Peyer's patch (tissue), 4 donors: ENCODE measurements around the gene POLR3H. TPM values are rescaled to one million over a fixed set of nuclear protein-coding genes. Genes with fewer than 3 reads are reported as not detected.

Source experiments
- DNase-seq, 3 donors: peaks; one replicate each; pipeline ENCODE4 v3.0.0-alpha.2; 2017 to 2019
- H3K27ac ChIP-seq, 4 donors: fragments of 200-600 bp; sonication (generic); one replicate each; pipeline ENCODE4 v1.5.1; 2016 to 2019
- H3K27me3 ChIP-seq, 2 donors: fragments of 200-600 bp; sonication (generic); one replicate each; pipeline ENCODE4 v1.5.1; 2019
- H3K36me3 ChIP-seq, 3 donors: fragments of 200-600 bp; sonication (generic); one replicate each; pipeline ENCODE4 v1.5.1; 2016 to 2019
- H3K4me1 ChIP-seq, 4 donors: fragments of 200-600 bp; sonication (generic); one replicate each; pipeline ENCODE4 v1.5.1; 2016 to 2019
- H3K4me3 ChIP-seq, 4 donors: fragments of 200-600 bp; sonication (generic); 1 replicate in 3 of 4; 2 replicates in 1 of 4; pipeline ENCODE4 v1.5.1; 2016 to 2019; ENCODE audit warnings: mild to moderate bottlenecking in 1 of 4
- H3K9me3 ChIP-seq, 4 donors: fragments of 200-600 bp; sonication (generic); one replicate each; pipeline ENCODE4 v1.5.1; 2016 to 2019; ENCODE audit warnings: mild to moderate bottlenecking in 1 of 4
- CTCF ChIP-seq, 6 experiments: fragments of 450-650 bp in 4 of 6; fragments of 200-600 bp in 2 of 6; sonication (generic) in 1 of 6; IDR thresholded peaks; one replicate each; pipeline ENCODE4 v1.5.1; 2017 to 2019; ENCODE audit warnings: antibody characterized with exemption in 6 of 6, mild to moderate bottlenecking in 3 of 6, moderate library complexity in 1 of 6
- POLR2A ChIP-seq, 2 donors: fragments of 450-650 bp; IDR thresholded peaks; one replicate each; pipeline ENCODE4 v1.5.1; 2017; ENCODE audit warnings: antibody characterized with exemption in 2 of 2, mild to moderate bottlenecking in 2 of 2, moderate library complexity in 2 of 2
- total RNA-seq, 4 donors: library from RNA; depleted of rRNA; stranded (reverse); fragments of >200 nt; gene quantifications; one replicate each; pipeline ENCODE4 v1.1.0, GENCODE V29; 2016

Gene POLR3H
- total RNA-seq, 4 donors from 2014 or later, result 9.5 to 14.9 (median 13.0) TPM

DNA sequence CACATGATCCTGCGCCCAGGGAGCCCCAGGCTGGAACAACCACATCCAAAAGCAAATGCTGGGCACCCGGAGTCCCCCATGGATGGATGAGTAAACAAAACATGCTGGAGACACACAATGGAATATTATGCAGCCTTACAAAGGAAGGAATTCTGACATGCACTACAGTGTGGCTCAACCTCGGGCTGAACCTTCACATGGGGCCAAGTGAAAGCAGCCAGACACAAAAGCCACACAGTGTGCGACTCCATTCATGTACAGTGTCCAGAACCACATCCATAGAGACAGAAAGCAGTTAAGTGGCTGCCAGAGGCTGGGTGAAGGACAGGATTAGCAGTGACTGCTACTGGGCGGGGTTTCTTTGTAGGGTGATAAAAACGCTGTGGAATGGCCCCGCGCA, 10.1 kb downstream of the POLR3H start:
- no peak overlapping the region for H3K27ac ChIP-seq
- no peaks in the 10 kb centered on the region for H3K9me3 ChIP-seq
- no peak for DNase-seq
- H3K4me1 ChIP-seq, result peaks cover 0 to 5% (median 1%) of the 10 kb centered on the region in 4 donors
- H3K27me3 ChIP-seq, result no peaks in the 10 kb centered on the region
- peaks cover 0 to 37% (median 0%) of the 10 kb centered on the region in 3 donors for H3K36me3 ChIP-seq
- TF ChIP-seq CTCF (IDR thresholded peaks at IDR 0.05) (no peak), POLR2A (IDR thresholded peaks at IDR 0.05) (no peak)
- no peak overlapping the region for H3K4me3 ChIP-seq

GRCh38 chr22:41532908-41533825, 11.1 kb downstream of the POLR3H start:
- Histone ChIP-seq H3K27me3 (no peaks in the 10 kb centered on the region), H3K36me3 (peaks cover 0 to 48% (median 0%) of the 10 kb centered on the region in 3 donors), H3K4me1 (peaks cover 0 to 5% (median 0%) of the 10 kb centered on the region in 4 donors), H3K27ac (no peak overlapping the region), H3K4me3 (no peak overlapping the region), H3K9me3 (no peaks in the 10 kb centered on the region)
- peak; percentile 61 to 87 (median 84) for DNase-seq
- TF ChIP-seq CTCF (IDR thresholded peaks at IDR 0.05) (peak; percentile 56 to 83 (median 74)), POLR2A (IDR thresholded peaks at IDR 0.05) (no peak)

DNA sequence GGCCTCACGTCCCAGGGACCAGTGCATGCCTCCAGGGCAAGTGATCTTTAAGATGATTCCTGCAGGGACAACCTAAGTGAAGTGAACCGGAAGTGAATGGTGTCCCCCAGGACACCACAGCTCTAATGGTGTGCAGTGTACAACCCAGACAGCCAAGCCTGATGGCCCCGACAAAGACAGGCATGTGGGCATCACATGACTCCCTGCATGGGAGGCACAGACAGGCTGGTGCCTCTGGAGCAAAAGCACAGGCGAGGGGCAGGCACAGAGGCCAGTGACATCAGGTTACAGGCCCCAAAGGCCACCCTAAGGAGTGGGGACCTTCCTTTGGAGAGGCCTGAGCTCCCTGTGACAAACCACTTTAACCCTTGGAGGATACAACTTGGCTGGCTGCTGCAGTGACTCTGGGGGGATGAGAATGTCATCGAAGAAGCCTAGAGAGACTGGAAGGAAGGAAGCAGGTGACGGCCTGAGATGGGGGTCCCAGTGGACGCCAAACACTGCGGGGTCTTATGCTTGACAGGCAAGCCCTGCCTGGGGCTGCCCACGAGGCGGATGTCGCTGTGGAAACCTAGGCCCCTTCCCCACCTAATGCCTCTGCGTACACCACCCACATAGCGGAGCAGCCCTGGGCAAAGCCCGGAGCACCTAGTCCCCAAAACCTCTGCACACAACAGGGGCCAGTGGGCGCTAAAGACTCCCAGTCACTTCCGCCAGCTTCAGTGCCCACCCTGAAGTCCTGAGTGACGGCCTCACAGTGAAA, 12.4 kb downstream of the POLR3H start:
- Histone ChIP-seq H3K4me3 (no peak overlapping the region), H3K36me3 (peaks cover 0 to 60% (median 0%) of the 10 kb centered on the region in 3 donors), H3K27ac (no peak overlapping the region), H3K9me3 (no peaks in the 10 kb centered on the region), H3K4me1 (peaks cover 0 to 5% (median 0%) of the 10 kb centered on the region in 4 donors), H3K27me3 (no peaks in the 10 kb centered on the region)
- DNase-seq, result no peak
- TF ChIP-seq CTCF (IDR thresholded peaks at IDR 0.05) (no peak), POLR2A (IDR thresholded peaks at IDR 0.05) (no peak)

- TF ChIP-seq CTCF (IDR thresholded peaks at IDR 0.05) (no peak), POLR2A (IDR thresholded peaks at IDR 0.05) (no peak)
These were observed 13.2 kb downstream of the POLR3H start for GRCh38 chr22:41530890-41531714.

More at GRCh38 chr22:41530890-41531714, 13.2 kb downstream of the POLR3H start:
- H3K27me3 ChIP-seq, result no peaks in the 10 kb centered on the region
- no peaks in the 10 kb centered on the region for H3K9me3 ChIP-seq
- DNase-seq, result no peak
- no peak overlapping the region for H3K27ac ChIP-seq
- peaks cover 0 to 68% (median 0%) of the 10 kb centered on the region in 3 donors for H3K36me3 ChIP-seq
- peaks cover 0 to 5% (median 2%) of the 10 kb centered on the region in 4 donors for H3K4me1 ChIP-seq
- H3K4me3 ChIP-seq, result no peak overlapping the region
